Gastrocnemius medialis (tissue), 4 donors: ENCODE results near the gene SLC6A18. TPM values are rescaled to one million over a fixed set of nuclear protein-coding genes. Genes with fewer than 3 reads are reported as not detected.

Experiments
- ATAC-seq, 2 donors: fragments of 150-250 bp; one replicate each; pipeline ENCODE4 v1.9.1; 2016
- DNase-seq, 2 donors: peaks; one replicate each; pipeline ENCODE4 v3.0.0-alpha.2; 2019
- H3K27ac ChIP-seq, 4 donors: fragments of 200-600 bp; sonication (generic); 1 replicate in 1 of 4; 2 replicates in 3 of 4; pipeline ENCODE4 v1.5.1; 2016 to 2018; ENCODE audit warnings: mild to moderate bottlenecking in 2 of 4, moderate library complexity in 1 of 4
- H3K27me3 ChIP-seq, 3 donors: fragments of 200-600 bp; sonication (generic) in 2 of 3; 1 replicate in 1 of 3; 2 replicates in 2 of 3; pipeline versions ENCODE4 v1.5.1 to v1.6.0; 2016 to 2019; ENCODE audit warnings: mild to moderate bottlenecking in 1 of 3, moderate library complexity in 1 of 3
- H3K36me3 ChIP-seq, 2 donors: fragments of 200-600 bp; sonication (generic) in 1 of 2; one replicate each; pipeline ENCODE4 v1.5.1; 2017 to 2018
- H3K4me1 ChIP-seq, 2 donors: fragments of 200-600 bp; sonication (generic) in 1 of 2; one replicate each; pipeline ENCODE4 v1.5.1; 2016 to 2017; ENCODE audit warnings: mild to moderate bottlenecking in 2 of 2
- H3K4me3 ChIP-seq, 4 donors: fragments of 200-600 bp; sonication (generic) in 3 of 4; 1 replicate in 1 of 4; 2 replicates in 3 of 4; pipeline ENCODE4 v1.5.1; 2016 to 2019; ENCODE audit warnings: mild to moderate bottlenecking in 2 of 4
- H3K9me3 ChIP-seq, 3 donors: fragments of 200-600 bp; sonication (generic) in 2 of 3; 1 replicate in 1 of 3; 2 replicates in 2 of 3; pipeline ENCODE4 v1.5.1; 2016 to 2019
- POLR2A ChIP-seq, 2 donors: fragments of 450-650 bp; IDR thresholded peaks; one replicate each; pipeline ENCODE4 v1.6.1; 2017; ENCODE audit warnings: antibody characterized with exemption in 2 of 2, mild to moderate bottlenecking in 2 of 2, moderate library complexity in 2 of 2
- in situ Hi-C, 4 donors: fragments of 200-750 bp; cut with MboI; loops; one replicate each; pipeline versions ENCODE4 v1.15.0 to v1.8.0; 2017; ENCODE audit warnings: low sequenced_read_pairs in 4 of 4
- intact Hi-C: fragments of 100-400 bp; cut with DNase I; formaldehyde crosslinking; loops from one replicate; pipeline ENCODE4 v1.15.1; 2023; ENCODE audit warnings: low total_unique reads
- total RNA-seq, 4 donors: library from RNA; depleted of rRNA; stranded (reverse); fragments of >200 nt; gene quantifications; one replicate each; pipeline versions ENCODE4 v1.1.0 to v1.2.3, GENCODE V29; 2016
- TF ChIP-seq, protein P1 (sequence below), 5 experiments: fragments of 450-650 bp in 3 of 5; fragments of 200-600 bp in 2 of 5; sonication (generic) in 2 of 5; IDR thresholded peaks in 4 of 5; conservative IDR thresholded peaks in 1 of 5; 1 replicate in 4 of 5; 2 replicates in 1 of 5; pipeline ENCODE4 v1.5.1; 2016 to 2019; ENCODE audit warnings: antibody characterized with exemption in 5 of 5, mild to moderate bottlenecking in 3 of 5, moderate library complexity in 3 of 5

The SLC6A18 gene
- total RNA-seq, 4 donors from 2014 or later = not detected

DNA sequence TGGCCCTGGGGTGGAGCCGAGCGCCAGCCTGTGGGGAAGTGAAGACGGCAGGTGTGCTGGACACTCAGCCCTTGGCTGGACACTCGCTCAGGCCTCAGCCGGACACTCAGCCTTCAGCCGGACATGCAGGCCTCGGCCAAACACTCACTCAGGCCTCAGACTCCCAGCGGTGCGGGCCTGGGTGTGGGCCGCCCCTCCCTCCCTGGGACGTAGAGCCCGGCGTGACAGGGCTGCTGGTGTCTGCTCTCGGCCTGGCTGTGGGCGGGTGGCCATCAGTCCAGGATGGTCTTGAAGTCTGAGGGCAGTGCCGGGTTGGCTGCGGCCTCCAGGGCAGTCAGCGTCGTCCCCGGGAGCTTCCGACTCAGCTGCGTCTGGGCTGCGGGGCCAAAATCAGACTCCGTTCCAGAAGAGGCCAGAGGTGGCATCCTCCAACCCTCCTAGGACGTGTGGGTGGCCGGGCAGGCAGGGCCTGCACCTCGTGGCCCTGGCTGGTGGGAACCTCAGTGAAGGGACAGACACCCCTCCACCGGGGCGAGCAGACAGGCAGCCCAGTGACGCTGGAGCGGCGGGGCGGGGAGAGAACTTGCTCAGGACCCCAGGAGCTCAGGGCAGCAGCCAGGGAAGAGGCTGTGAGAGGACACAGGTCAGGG is 28.4 kb downstream of the SLC6A18 start:
- no peak for ATAC-seq
- Histone ChIP-seq H3K27ac (no peak overlapping the region), H3K27me3 (peaks cover 2 to 10% (median 10%) of the 10 kb centered on the region in 3 donors), H3K4me3 (no peak overlapping the region), H3K9me3 (no peaks in the 10 kb centered on the region), H3K36me3 (no peaks in the 10 kb centered on the region), H3K4me1 (no peaks in the 10 kb centered on the region)
- intact Hi-C loops = no loop called here
- no peak for DNase-seq
- in situ Hi-C loops = no loop called here
- no peak for TF ChIP-seq POLR2A (IDR thresholded peaks at IDR 0.05)
- TF ChIP-seq, protein P1, sequence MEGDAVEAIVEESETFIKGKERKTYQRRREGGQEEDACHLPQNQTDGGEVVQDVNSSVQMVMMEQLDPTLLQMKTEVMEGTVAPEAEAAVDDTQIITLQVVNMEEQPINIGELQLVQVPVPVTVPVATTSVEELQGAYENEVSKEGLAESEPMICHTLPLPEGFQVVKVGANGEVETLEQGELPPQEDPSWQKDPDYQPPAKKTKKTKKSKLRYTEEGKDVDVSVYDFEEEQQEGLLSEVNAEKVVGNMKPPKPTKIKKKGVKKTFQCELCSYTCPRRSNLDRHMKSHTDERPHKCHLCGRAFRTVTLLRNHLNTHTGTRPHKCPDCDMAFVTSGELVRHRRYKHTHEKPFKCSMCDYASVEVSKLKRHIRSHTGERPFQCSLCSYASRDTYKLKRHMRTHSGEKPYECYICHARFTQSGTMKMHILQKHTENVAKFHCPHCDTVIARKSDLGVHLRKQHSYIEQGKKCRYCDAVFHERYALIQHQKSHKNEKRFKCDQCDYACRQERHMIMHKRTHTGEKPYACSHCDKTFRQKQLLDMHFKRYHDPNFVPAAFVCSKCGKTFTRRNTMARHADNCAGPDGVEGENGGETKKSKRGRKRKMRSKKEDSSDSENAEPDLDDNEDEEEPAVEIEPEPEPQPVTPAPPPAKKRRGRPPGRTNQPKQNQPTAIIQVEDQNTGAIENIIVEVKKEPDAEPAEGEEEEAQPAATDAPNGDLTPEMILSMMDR (IDR thresholded peaks at IDR 0.05 in 4 of 5, conservative IDR thresholded peaks at IDR 0.05 in 1 of 5) = no peak

DNA sequence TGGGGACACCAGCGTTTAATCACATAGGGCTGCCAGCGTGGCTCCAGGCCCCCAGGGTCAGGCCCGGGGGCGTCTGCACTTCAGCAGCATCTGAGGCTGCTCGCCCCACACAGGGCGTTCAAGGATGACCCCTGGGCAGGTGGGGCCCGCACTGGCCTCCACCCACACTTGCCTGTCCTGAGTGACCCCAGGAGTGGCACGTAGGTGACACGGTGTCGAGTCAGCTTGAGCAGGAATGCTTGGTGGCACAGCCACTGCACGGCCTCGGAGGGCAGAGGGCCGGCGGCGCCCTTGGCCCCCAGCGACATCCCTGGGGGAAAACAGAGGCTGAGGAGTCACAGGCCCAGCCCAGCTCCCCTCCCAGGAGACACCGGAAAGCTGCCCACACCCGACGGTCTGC is 29.0 kb downstream of the SLC6A18 start:
- Histone ChIP-seq H3K4me1 (no peaks in the 10 kb centered on the region), H3K27ac (no peak overlapping the region), H3K27me3 (peaks cover 2 to 10% (median 8%) of the 10 kb centered on the region in 3 donors), H3K4me3 (no peak overlapping the region), H3K9me3 (no peaks in the 10 kb centered on the region), H3K36me3 (no peaks in the 10 kb centered on the region)
- intact Hi-C loops = no loop called here
- DNase-seq (no peak), ATAC-seq (no peak)
- in situ Hi-C loops = no loop called here
- TF ChIP-seq POLR2A (IDR thresholded peaks at IDR 0.05) = no peak
- TF ChIP-seq, protein P1 (IDR thresholded peaks at IDR 0.05 in 4 of 5, conservative IDR thresholded peaks at IDR 0.05 in 1 of 5) = no peak

DNA sequence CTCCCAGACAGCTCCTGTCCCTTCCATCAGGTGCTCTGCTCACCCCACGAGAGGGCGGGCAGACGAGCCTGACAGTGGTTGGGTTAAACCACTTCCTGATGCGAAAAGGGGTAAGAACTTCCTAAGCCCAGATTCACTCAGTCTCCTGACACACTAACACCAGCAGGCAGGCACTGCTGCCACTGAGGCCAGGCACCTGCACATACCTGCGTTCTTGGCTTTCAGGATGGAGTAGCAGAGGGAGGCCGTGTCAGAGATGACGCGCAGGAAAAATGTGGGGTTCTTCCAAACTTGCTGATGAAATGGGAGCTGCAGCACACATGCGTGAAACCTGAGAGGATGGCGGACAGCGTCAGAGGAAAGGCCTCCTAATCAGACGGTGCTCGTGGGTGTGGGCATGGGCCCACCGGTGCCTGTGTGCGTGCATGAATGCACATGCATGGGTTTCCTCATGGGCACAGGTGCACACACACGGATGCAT is 29.9 kb downstream of the SLC6A18 start:
- DNase-seq (no peak), ATAC-seq (no peak)
- intact Hi-C loops (no loop called here), in situ Hi-C loops (no loop called here)
- no peaks in the 10 kb centered on the region for H3K4me1 ChIP-seq
- TF ChIP-seq, protein P1 (IDR thresholded peaks at IDR 0.05 in 4 of 5, conservative IDR thresholded peaks at IDR 0.05 in 1 of 5) = no peak
- no peak for TF ChIP-seq POLR2A (IDR thresholded peaks at IDR 0.05)
- H3K27me3 ChIP-seq = peaks cover 2 to 10% (median 8%) of the 10 kb centered on the region in 3 donors
- no peak overlapping the region for H3K4me3 ChIP-seq
- H3K36me3 ChIP-seq = no peaks in the 10 kb centered on the region
- H3K27ac ChIP-seq = no peak overlapping the region
- no peaks in the 10 kb centered on the region for H3K9me3 ChIP-seq

DNA sequence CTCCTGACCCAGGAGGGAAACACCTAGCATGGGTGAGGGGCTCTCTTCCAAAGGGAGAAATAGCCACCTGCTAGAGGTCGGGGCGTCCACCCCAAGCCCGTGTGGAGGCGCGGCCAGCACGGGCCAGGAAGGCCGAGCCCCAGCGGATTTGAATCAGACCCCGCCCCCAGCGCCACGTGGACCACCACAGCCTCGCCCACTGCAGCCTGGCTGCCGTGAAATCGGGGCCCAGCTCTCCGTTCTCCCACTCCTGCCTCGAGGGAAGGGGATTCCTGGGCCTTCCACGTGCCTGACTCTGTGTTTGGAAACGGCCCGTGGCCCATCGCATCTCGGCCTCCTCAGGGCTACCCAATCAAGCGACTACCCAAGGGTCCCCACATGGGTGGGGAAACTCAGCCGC is 31.6 kb downstream of the SLC6A18 start:
- H3K36me3 ChIP-seq = no peaks in the 10 kb centered on the region
- H3K27me3 ChIP-seq = peaks cover 2 to 8% (median 6%) of the 10 kb centered on the region in 3 donors
- intact Hi-C loops = no loop called here
- no peaks in the 10 kb centered on the region for H3K9me3 ChIP-seq
- DNase-seq (no peak), ATAC-seq (no peak)
- no peak for TF ChIP-seq POLR2A (IDR thresholded peaks at IDR 0.05)
- TF ChIP-seq, protein P1 (IDR thresholded peaks at IDR 0.05 in 4 of 5, conservative IDR thresholded peaks at IDR 0.05 in 1 of 5) = no peak
- in situ Hi-C loops = no loop called here
- no peaks in the 10 kb centered on the region for H3K4me1 ChIP-seq
- H3K4me3 ChIP-seq = no peak overlapping the region
- H3K27ac ChIP-seq = no peak overlapping the region
